Effector memory CD8-positive, alpha-beta T cell (primary cell): ENCODE data around the gene KPNA2.
"Not testable (repeated sequence)": the region's sequence is repeated elsewhere in the genome, so short reads cannot be mapped to it uniquely, and the experiment has no call there.

Experiments used
- ATAC-seq: fragments of 150-1000 bp; cut with Tn5 transposase; replicated peaks from 2 replicates; pipeline ENCODE4 v1.10.0; 2021; ENCODE audit warnings: mild to moderate bottlenecking, moderate library complexity
- DNase-seq, 3 experiments: peaks; one replicate each; pipeline ENCODE4 v3.0.0; 2021
- H3K27ac Mint-ChIP-seq, 2 donors: one replicate each; pipeline ENCODE4 v1.8.0; 2022; ENCODE audit warnings: mild to moderate bottlenecking in 2 of 2, mixed read lengths in 2 of 2, moderate library complexity in 2 of 2
- H3K27me3 Mint-ChIP-seq, 2 donors: one replicate each; pipeline ENCODE4 v1.8.0; 2022; ENCODE audit warnings: mixed read lengths in 2 of 2
- H3K36me3 Mint-ChIP-seq: one replicate; pipeline ENCODE4 v1.8.0; 2022; ENCODE audit warnings: mild to moderate bottlenecking, moderate library complexity, mixed read lengths; ENCODE audit not compliant: insufficient read depth
- H3K4me1 Mint-ChIP-seq, 2 donors: one replicate each; pipeline ENCODE4 v1.8.0; 2022; ENCODE audit warnings: low read depth in 2 of 2, mixed read lengths in 2 of 2
- H3K4me3 Mint-ChIP-seq, 2 donors: one replicate each; pipeline ENCODE4 v1.8.0; 2022; ENCODE audit warnings: mild to moderate bottlenecking in 2 of 2, mixed read lengths in 2 of 2, moderate library complexity in 2 of 2
- H3K9me3 Mint-ChIP-seq, 2 donors: one replicate each; pipeline ENCODE4 v1.8.0; 2022; ENCODE audit warnings: mixed read lengths in 2 of 2

KPNA2 gene

GRCh38 chr17:68006797-68007196, 28.7 kb upstream of the KPNA2 start:
- Mint-ChIP-seq H3K4me3 (no peak overlapping the region), H3K9me3 (no peaks in the 10 kb centered on the region), H3K4me1 (peaks cover 5 to 6% of the 10 kb centered on the region in 2 donors), H3K27me3 (no peaks in the 10 kb centered on the region), H3K36me3 (no peaks in the 10 kb centered on the region), H3K27ac (no peak overlapping the region)
- no peak for DNase-seq
- ATAC-seq, result no peak

DNA sequence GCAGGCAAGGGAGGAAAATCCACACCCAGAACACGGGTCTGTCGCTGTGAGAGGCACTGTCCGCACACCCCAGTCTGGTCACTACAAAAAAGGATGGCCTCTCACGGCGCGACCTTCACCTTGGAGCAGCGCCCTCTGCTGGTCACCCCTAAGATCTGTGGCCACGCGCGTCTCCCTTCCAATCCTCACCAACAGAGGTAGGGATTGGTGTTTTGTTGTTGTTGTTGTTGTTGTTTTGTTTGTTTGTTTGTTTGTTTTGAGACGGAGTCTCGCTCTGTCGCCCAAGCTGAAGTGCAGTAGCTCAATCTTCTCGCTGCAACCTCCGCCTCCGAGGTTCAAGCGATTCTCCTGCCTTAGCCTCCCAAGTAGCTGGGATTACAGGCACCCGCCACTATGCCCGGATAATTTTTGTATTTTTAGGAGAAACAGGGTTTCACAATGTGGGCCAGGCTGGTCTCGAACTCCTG, 24.3 kb upstream of the KPNA2 start:
- Mint-ChIP-seq H3K9me3 (no peaks in the 10 kb centered on the region), H3K36me3 (no peaks in the 10 kb centered on the region), H3K27ac (no peak overlapping the region), H3K4me3 (peak overlapping the region; percentile 73 to 77), H3K4me1 (peaks cover 6% of the 10 kb centered on the region in 2 donors), H3K27me3 (no peaks in the 10 kb centered on the region)
- ATAC-seq (peak; percentile 83), DNase-seq (peak; percentile 61 to 63 (median 63))

DNA sequence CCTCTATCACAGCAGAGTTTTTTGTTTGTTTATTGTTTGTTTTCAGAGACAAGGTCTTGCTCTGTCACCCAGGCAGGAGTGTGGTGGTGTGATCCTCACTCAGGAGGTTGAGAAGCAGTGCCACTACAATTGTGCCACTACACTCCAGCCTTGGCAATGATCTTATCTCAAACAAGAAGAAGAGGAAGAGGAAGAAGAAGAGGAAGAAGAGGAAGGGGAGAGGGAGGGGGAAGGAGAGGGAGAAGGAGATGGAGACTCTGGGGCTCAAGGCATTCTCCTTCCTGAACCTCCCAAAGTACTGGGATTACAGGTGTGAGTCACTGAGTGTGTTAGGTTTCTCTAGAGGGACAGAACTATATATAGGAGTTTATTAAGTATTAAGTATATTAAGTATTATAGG, 22.1 kb upstream of the KPNA2 start:
- Mint-ChIP-seq H3K27me3 (no peaks in the 10 kb centered on the region), H3K4me1 (peaks cover 6 to 9% of the 10 kb centered on the region in 2 donors), H3K36me3 (peaks cover 7% of the 10 kb centered on the region), H3K9me3 (no peaks in the 10 kb centered on the region), H3K4me3 (no peak overlapping the region), H3K27ac (no peak overlapping the region)
- no peak for DNase-seq
- no peak for ATAC-seq

GRCh38 chr17:68015081-68015723, 20.3 kb upstream of the KPNA2 start:
- Mint-ChIP-seq H3K4me1 (peaks cover 12 to 19% of the 10 kb centered on the region in 2 donors), H3K27ac (no peak overlapping the region), H3K27me3 (peaks cover 6 to 9% of the 10 kb centered on the region in 2 donors), H3K4me3 (no peak overlapping the region), H3K9me3 (peaks cover 0 to 3% of the 10 kb centered on the region in 2 donors), H3K36me3 (peaks cover 24% of the 10 kb centered on the region)
- ATAC-seq (no peak), DNase-seq (no peak)

GRCh38 chr17:68016838-68017237, 18.7 kb upstream of the KPNA2 start:
- DNase-seq, result no peak
- no peak overlapping the region for H3K27ac Mint-ChIP-seq
- no peak overlapping the region for H3K4me3 Mint-ChIP-seq
- peaks cover 14 to 20% of the 10 kb centered on the region in 2 donors for H3K4me1 Mint-ChIP-seq
- no peak for ATAC-seq
- peaks cover 0 to 3% of the 10 kb centered on the region in 2 donors for H3K9me3 Mint-ChIP-seq
- peaks cover 6 to 10% of the 10 kb centered on the region in 2 donors for H3K27me3 Mint-ChIP-seq
- peaks cover 30% of the 10 kb centered on the region for H3K36me3 Mint-ChIP-seq

DNA sequence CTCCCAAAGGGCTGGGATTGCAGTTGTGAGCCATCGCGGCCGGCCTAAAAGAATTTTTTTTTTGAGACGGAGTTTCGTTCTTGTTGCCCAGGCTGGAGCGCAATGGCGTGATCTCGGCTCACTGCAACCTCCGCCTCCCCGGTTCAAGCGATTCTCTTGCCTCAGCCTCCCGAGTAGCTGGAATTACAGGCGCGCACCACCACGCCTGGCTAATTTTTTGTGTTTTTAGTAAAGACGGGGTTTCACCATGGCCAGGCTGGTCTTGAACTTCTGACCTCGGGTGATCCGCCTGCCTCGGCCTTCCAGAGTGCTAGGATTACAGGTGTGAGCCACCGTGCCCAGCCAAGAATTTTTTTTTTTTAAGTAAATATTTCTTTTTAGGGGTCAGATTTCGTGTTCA, 17.0 kb upstream of the KPNA2 start:
- Mint-ChIP-seq H3K4me1 (peaks cover 14 to 20% of the 10 kb centered on the region in 2 donors), H3K27ac (peak overlapping the region in 1 of 2 donors; percentile 100), H3K4me3 (peak overlapping the region in 1 of 2 donors; percentile 14), H3K36me3 (peaks cover 30% of the 10 kb centered on the region)
- not testable (repeated sequence) for H3K9me3 Mint-ChIP-seq, H3K27me3 Mint-ChIP-seq, DNase-seq, ATAC-seq

DNA sequence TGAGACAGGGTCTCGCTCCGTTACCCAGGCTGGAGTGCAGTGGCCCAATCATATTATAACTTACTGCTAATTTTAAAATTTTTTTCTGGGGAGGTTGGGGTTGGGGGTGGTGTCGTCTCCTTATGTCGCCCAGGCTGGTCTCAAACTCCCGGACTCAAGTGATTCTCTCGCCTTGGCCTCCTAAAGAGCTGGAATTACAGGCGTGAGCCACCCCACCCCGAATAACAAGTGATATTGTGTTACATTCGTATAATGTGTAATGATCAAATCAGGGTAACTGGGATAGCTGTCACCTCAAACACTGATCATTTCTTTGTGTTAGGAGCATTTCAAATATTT, 16.2 kb upstream of the KPNA2 start:
- Mint-ChIP-seq H3K27ac (peak overlapping the region; percentile 100), H3K36me3 (peaks cover 30% of the 10 kb centered on the region), H3K9me3 (peaks cover 0 to 3% of the 10 kb centered on the region in 2 donors), H3K27me3 (peaks cover 6 to 10% of the 10 kb centered on the region in 2 donors), H3K4me3 (peak overlapping the region; percentile 88 to 89), H3K4me1 (peaks cover 14 to 20% of the 10 kb centered on the region in 2 donors)
- DNase-seq, result no peak
- no peak for ATAC-seq

DNA sequence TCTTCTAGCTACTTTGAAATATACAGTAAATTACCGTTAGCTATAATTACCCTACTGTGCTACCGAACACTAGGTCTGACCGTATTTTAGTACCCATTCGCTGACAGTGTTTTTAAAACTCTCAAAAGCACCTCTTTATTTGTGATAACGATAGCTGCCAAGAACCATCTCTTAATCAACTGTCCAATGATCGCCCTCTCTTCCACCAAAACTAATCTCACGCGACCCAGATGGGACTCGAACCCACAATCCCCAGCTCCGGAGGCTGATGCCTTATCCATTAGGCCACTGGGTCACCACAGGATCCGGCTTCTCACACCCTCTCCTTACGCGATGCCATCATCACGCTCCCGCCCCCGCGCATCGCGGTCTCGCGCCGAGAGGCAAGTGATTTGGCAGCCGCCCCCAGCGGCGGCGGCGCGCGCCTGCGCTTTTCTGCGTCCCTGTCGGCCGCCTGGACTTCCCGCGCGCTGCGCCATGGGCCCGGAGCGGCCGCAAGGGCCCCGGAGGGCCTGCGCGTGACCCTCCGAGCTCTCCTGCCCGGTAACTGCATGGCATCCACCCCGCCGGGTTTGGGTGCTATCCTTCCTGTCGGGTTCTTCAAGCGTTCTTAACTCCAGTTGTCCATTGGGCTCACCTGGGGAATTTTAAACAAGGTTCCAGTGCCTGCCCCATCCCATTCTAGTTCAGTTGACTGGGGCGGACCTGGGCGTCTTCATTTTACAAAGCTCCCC, 15.7 kb upstream of the KPNA2 start:
- H3K36me3 Mint-ChIP-seq, result peaks cover 30% of the 10 kb centered on the region
- H3K4me1 Mint-ChIP-seq, result peaks cover 13 to 20% of the 10 kb centered on the region in 2 donors
- peak; percentile 96 to 99 (median 99) for DNase-seq
- H3K9me3 Mint-ChIP-seq, result peaks cover 0 to 3% of the 10 kb centered on the region in 2 donors
- peak; percentile 93 for ATAC-seq
- peak overlapping the region; percentile 100 for H3K27ac Mint-ChIP-seq
- peaks cover 6 to 10% of the 10 kb centered on the region in 2 donors for H3K27me3 Mint-ChIP-seq
- H3K4me3 Mint-ChIP-seq, result peak overlapping the region; percentile 88 to 89

DNA sequence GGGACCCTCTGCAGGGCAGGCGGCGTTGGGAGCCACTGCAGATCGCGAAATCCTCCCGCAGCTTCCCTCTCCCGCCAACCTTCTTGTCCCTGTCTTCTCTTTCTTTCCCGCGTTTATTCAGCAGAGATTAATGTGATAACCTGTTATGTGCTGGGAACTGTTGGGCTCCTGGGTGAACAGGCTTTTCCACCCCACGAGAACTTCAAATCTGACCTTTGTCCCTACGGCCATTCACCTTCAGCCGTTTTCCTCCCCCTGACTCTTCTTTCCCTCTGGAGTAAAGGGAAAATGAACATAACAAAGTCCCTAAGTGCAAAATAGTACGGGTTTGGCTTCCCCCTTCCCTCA, 15.2 kb upstream of the KPNA2 start:
- Mint-ChIP-seq H3K4me3 (peak overlapping the region; percentile 88 to 89), H3K27ac (peak overlapping the region; percentile 100), H3K4me1 (peaks cover 12 to 20% of the 10 kb centered on the region in 2 donors), H3K36me3 (peaks cover 30% of the 10 kb centered on the region), H3K27me3 (peaks cover 6 to 10% of the 10 kb centered on the region in 2 donors), H3K9me3 (peaks cover 0 to 3% of the 10 kb centered on the region in 2 donors)
- ATAC-seq (no peak), DNase-seq (no peak)

DNA sequence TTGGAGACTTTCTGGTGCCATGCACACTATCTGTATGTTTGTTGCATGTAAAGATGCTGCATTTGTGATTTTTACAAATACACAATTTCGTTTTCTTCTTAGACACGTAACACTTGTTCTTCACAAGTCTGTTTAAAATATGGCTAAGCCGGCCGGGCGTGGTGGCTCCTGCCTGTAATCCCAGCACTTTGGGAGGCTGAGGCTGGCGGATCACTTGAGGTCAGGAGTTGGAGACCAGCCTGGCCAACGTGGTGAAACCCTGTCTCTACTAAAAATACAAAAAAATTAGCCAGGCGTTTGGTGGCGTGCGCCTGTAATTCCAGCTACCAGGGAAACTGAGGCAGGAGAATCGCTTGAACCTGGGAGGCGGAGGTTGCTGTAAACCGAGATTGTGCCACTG, 14.7 kb upstream of the KPNA2 start:
- Mint-ChIP-seq H3K36me3 (peaks cover 30% of the 10 kb centered on the region), H3K4me3 (peak overlapping the region; percentile 88 to 89), H3K27ac (peak overlapping the region; percentile 100), H3K4me1 (peaks cover 12 to 20% of the 10 kb centered on the region in 2 donors)
- ATAC-seq, DNase-seq, H3K27me3 Mint-ChIP-seq, H3K9me3 Mint-ChIP-seq: not testable (repeated sequence)

GRCh38 chr17:68021963-68022362, 13.6 kb upstream of the KPNA2 start:
- Mint-ChIP-seq H3K36me3 (peaks cover 30% of the 10 kb centered on the region), H3K27me3 (peaks cover 6 to 10% of the 10 kb centered on the region in 2 donors), H3K4me1 (peaks cover 12 to 19% of the 10 kb centered on the region in 2 donors), H3K9me3 (peaks cover 0 to 3% of the 10 kb centered on the region in 2 donors), H3K27ac (no peak overlapping the region), H3K4me3 (no peak overlapping the region)
- DNase-seq (no peak), ATAC-seq (no peak)

DNA sequence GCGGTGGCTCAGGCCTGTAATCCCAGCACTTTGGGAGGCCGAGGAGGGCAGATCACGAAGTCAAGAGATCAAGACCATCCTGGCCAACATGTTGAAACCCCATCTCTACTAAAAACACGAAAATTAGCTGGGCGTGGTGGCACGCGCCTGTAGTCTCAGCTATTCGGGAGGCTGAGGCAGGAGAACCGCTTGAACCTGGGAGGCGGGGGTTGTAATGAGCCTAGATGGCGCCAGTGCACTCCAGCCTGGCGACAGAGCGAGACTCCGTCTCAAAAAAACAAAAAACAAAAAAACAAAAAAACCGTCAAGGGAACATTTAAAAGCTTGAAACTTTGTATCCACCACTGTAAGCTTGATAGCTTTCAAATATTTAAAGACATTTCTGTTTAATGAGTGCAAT, 13.0 kb upstream of the KPNA2 start:
- Mint-ChIP-seq H3K4me1 (peaks cover 12 to 16% of the 10 kb centered on the region in 2 donors), H3K36me3 (peaks cover 30% of the 10 kb centered on the region)
- H3K4me3 Mint-ChIP-seq, ATAC-seq, H3K9me3 Mint-ChIP-seq, DNase-seq, H3K27ac Mint-ChIP-seq, H3K27me3 Mint-ChIP-seq: not testable (repeated sequence)

GRCh38 chr17:68029512-68030215, 5.9 kb upstream of the KPNA2 start:
- DNase-seq (no peak), ATAC-seq (no peak)
- Mint-ChIP-seq H3K27ac (no peak overlapping the region), H3K4me1 (no peaks in the 10 kb centered on the region), H3K36me3 (no peaks in the 10 kb centered on the region), H3K4me3 (no peak overlapping the region), H3K9me3 (no peaks in the 10 kb centered on the region), H3K27me3 (no peaks in the 10 kb centered on the region)
